HEK293 (cell line): Measurements from ENCODE around the gene RPL12.

Experiments
- CTCF ChIA-PET: fragments of 350-600 bp; formaldehyde crosslinking; extraction: SDS; loops from one replicate; lab custom pipeline; 2021; ENCODE audit warnings: antibody characterized with exemption; lab: Yijun Ruan, JAX
- POLR2A ChIA-PET: fragments of 300-600 bp; formaldehyde crosslinking; extraction: SDS; loops from one replicate; lab custom pipeline; 2020; ENCODE audit warnings: antibody characterized with exemption, inconsistent platforms; lab: Yijun Ruan, JAX
- H3K27ac ChIP-seq: fragments of 200-500 bp; sonication (Bioruptor generic); 2 replicates; pipeline ENCODE4 v1.5.1; 2014; ENCODE audit warnings: low read depth, low read length, control low read depth, inconsistent platforms; ENCODE audit errors: extremely low read depth
- H3K36me3 ChIP-seq, 2 experiments: fragments of 200-500 bp in 1 of 2; sonication (Bioruptor generic) in 1 of 2; 1 replicate in 1 of 2; 2 replicates in 1 of 2; pipeline ENCODE4 v1.5.1; 2014 to 2017; ENCODE audit warnings: inconsistent platforms in 2 of 2, low read length in 2 of 2; ENCODE audit not compliant: control insufficient read depth in 2 of 2, insufficient read depth in 1 of 2
- H3K4me1 ChIP-seq: fragments of 200-500 bp; sonication (Bioruptor generic); 2 replicates; pipeline ENCODE4 v1.5.1; 2014; ENCODE audit warnings: mild to moderate bottlenecking, low read length, inconsistent platforms; ENCODE audit not compliant: control insufficient read depth, insufficient read depth
- H3K4me3 ChIP-seq: 2 replicates; pipeline ENCODE4 v1.5.1; 2011; ENCODE audit warnings: low read depth, mild to moderate bottlenecking, control low read depth, low read length, moderate library complexity
- H3K9me3 ChIP-seq: fragments of 200-500 bp; sonication (Bioruptor generic); 2 replicates; pipeline ENCODE4 v1.5.1; 2014; ENCODE audit warnings: low read depth, low read length, inconsistent platforms; ENCODE audit not compliant: control insufficient read depth, insufficient read depth
- HIC1 ChIP-seq: fragments of 450-650 bp; formaldehyde crosslinking; IDR thresholded peaks from 2 replicates; pipeline ENCODE4 v1.5.1; 2016; ENCODE audit warnings: missing biosample characterization, missing genetic modification characterization
- HOXD13 ChIP-seq: sonication (generic); formaldehyde crosslinking; IDR thresholded peaks from 2 replicates; pipeline ENCODE4 v1.8.0; 2022; ENCODE audit warnings: missing genetic modification reagents, borderline replicate concordance
- MEIS1 ChIP-seq: sonication (generic); formaldehyde crosslinking; IDR thresholded peaks from 2 replicates; pipeline ENCODE4 v1.8.1; 2022; ENCODE audit warnings: missing genetic modification reagents, mild to moderate bottlenecking, borderline replicate concordance
- PRDM2 ChIP-seq: fragments of 450-650 bp; formaldehyde crosslinking; IDR thresholded peaks from 2 replicates; pipeline ENCODE4 v1.5.1; 2016; ENCODE audit warnings: missing biosample characterization, missing genetic modification characterization, borderline replicate concordance
- SCRT1 ChIP-seq: fragments of 450-650 bp; formaldehyde crosslinking; IDR thresholded peaks from 2 replicates; pipeline ENCODE4 v1.5.1; 2016; ENCODE audit warnings: missing biosample characterization, missing genetic modification characterization, borderline replicate concordance
- YY1 ChIP-seq: fragments of 450-650 bp; formaldehyde crosslinking; IDR thresholded peaks from 2 replicates; pipeline ENCODE4 v1.5.1; 2018; ENCODE audit warnings: missing biosample characterization, missing genetic modification characterization
- ZBTB8A ChIP-seq: fragments of 450-650 bp; formaldehyde crosslinking; IDR thresholded peaks from 2 replicates; pipeline ENCODE4 v1.5.1; 2016; ENCODE audit warnings: missing biosample characterization, missing genetic modification characterization
- ZFP69B ChIP-seq: fragments of 450-650 bp; formaldehyde crosslinking; IDR thresholded peaks from 2 replicates; pipeline ENCODE4 v1.5.1; 2016; ENCODE audit warnings: missing biosample characterization, missing genetic modification characterization
- ZNF37A ChIP-seq: fragments of 450-650 bp; IDR thresholded peaks from 2 replicates; pipeline ENCODE4 v1.5.1; 2018; ENCODE audit warnings: missing biosample characterization, missing genetic modification characterization
- ZNF488 ChIP-seq: fragments of 450-650 bp; formaldehyde crosslinking; IDR thresholded peaks from 2 replicates; pipeline ENCODE4 v1.5.1; 2016; ENCODE audit warnings: missing biosample characterization, missing genetic modification characterization
- ZNF580 ChIP-seq: fragments of 450-650 bp; formaldehyde crosslinking; IDR thresholded peaks from 2 replicates; pipeline ENCODE4 v1.5.1; 2016; ENCODE audit warnings: missing biosample characterization, missing genetic modification characterization
- ZNF692 ChIP-seq: fragments of 450-650 bp; formaldehyde crosslinking; IDR thresholded peaks from 2 replicates; pipeline ENCODE4 v1.5.1; 2016; ENCODE audit warnings: missing biosample characterization, missing genetic modification characterization
- ZNF747 ChIP-seq: fragments of 450-650 bp; formaldehyde crosslinking; IDR thresholded peaks from 2 replicates; pipeline ENCODE4 v1.5.1; 2016; ENCODE audit warnings: missing biosample characterization, missing genetic modification characterization
- ZSCAN16 ChIP-seq: fragments of 450-650 bp; formaldehyde crosslinking; IDR thresholded peaks from 2 replicates; pipeline ENCODE4 v1.5.1; 2016; ENCODE audit warnings: missing biosample characterization, missing genetic modification characterization
- ZSCAN30 ChIP-seq: fragments of 450-650 bp; IDR thresholded peaks from 2 replicates; pipeline ENCODE4 v1.5.1; 2018; ENCODE audit warnings: missing biosample characterization, mild to moderate bottlenecking, missing genetic modification characterization, moderate library complexity

RPL12 gene

GRCh38 chr9:127415657-127416056, 35.5 kb downstream of the RPL12 start:
- no peak overlapping the region for H3K27ac ChIP-seq
- no peak for TF ChIP-seq HOXD13 (CRISPR knock-in tag)
- no peak for TF ChIP-seq ZSCAN16 (tag by site-specific recombination)
- TF ChIP-seq ZNF747 (tag by site-specific recombination): no peak
- TF ChIP-seq YY1: no peak
- TF ChIP-seq ZNF580 (tag by site-specific recombination): no peak
- TF ChIP-seq ZSCAN30 (tag by site-specific recombination): no peak
- no peak for TF ChIP-seq ZNF692 (tag by site-specific recombination)
- TF ChIP-seq PRDM2 (tag by site-specific recombination): no peak
- no peak for TF ChIP-seq ZNF37A
- no peak for TF ChIP-seq ZBTB8A
- TF ChIP-seq ZFP69B: no peak
- no peak for TF ChIP-seq MEIS1 (CRISPR knock-in tag)
- TF ChIP-seq HIC1: no peak
- TF ChIP-seq ZNF488: no peak
- TF ChIP-seq SCRT1 (tag by site-specific recombination): no peak
- H3K4me1 ChIP-seq: no peaks in the 10 kb centered on the region
- no peaks in the 10 kb centered on the region for H3K9me3 ChIP-seq
- H3K36me3 ChIP-seq: no peaks in the 10 kb centered on the region; a peak in 1 of 3 replicates
- no peak overlapping the region for H3K4me3 ChIP-seq
- ChIA-PET POLR2A (interaction anchor here (0.9 to 1.2 kb wide), 3 partner anchors 9 to 35 kb away, joined by 3 to 6 read pairs (median 5); partner anchors contain the start of genes LRSAM1, RPL12, SLC2A8 and ZNF79), CTCF (interaction anchor here (1.4 kb wide), 1 partner anchor 17 kb away, joined by 4 read pairs; no protein-coding TSS in a partner anchor)
